PFSK-1 (cell line): Measurements from ENCODE around the gene CHAD.

Experiments
- FOXP2 ChIP-seq: optimal IDR thresholded peaks from 2 replicates; pipeline ENCODE3; 2011; ENCODE audit warnings: borderline replicate concordance, control low read depth, inconsistent platforms; ENCODE audit not compliant: insufficient read depth; ENCODE audit errors: extremely low read length, extremely low read depth
- POLR2AphosphoS5 ChIP-seq: IDR thresholded peaks from 2 replicates; pipeline ENCODE4 v1.6.1; 2012; ENCODE audit warnings: low read depth, mild to moderate bottlenecking, control low read depth, low read length, moderate library complexity
- SIN3A ChIP-seq: IDR thresholded peaks from 2 replicates; pipeline ENCODE4 v1.6.1; 2012; ENCODE audit warnings: mild to moderate bottlenecking, low read length, moderate library complexity, borderline replicate concordance; ENCODE audit not compliant: insufficient read depth
- TAF1 ChIP-seq: IDR thresholded peaks from 2 replicates; pipeline ENCODE4 v1.6.1; 2012; ENCODE audit warnings: low read length, control low read depth, borderline replicate concordance; ENCODE audit not compliant: insufficient read depth
- TF ChIP-seq, protein P1 (sequence below), 2 experiments: IDR thresholded peaks; 2 replicates each; pipeline versions ENCODE4 v1.6.1 to v1.8.0; 2011 to 2012; ENCODE audit warnings: low read depth in 2 of 2, low read length in 2 of 2, control low read depth in 1 of 2, inconsistent platforms in 1 of 2, mild to moderate bottlenecking in 1 of 2, moderate library complexity in 1 of 2; ENCODE audit not compliant: insufficient read depth in 1 of 2

Gene CHAD

DNA sequence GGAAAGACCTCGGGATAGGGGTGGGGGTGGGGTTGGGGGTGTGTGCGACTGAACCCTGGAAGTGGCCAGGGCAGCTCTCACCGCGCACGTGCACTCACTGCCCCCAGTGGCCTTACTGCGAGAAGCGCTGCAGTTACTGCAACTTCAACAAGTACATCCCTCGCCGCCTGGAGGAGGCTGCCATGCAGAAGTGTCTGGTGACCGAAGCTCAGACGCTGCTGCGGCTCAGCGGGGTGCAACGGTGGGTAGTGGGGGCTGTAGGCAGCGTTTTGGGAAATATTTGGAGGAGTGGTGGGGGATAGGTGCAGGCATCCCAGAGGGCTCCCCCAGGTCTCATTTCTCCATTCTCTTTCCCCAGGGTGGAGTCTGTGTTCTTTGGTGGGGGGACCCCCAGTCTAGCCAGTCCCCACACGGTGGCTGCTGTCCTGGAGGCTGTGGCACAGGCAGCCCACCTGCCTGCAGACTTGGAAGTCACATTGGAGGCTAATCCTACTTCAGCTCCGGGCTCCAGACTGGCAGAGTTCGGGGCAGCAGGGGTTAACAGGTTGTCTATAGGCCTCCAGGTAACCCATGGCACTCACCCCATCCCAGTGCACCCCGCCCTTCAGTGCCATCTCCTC is 11.0 kb upstream of the CHAD start:
- TF ChIP-seq, protein P1, sequence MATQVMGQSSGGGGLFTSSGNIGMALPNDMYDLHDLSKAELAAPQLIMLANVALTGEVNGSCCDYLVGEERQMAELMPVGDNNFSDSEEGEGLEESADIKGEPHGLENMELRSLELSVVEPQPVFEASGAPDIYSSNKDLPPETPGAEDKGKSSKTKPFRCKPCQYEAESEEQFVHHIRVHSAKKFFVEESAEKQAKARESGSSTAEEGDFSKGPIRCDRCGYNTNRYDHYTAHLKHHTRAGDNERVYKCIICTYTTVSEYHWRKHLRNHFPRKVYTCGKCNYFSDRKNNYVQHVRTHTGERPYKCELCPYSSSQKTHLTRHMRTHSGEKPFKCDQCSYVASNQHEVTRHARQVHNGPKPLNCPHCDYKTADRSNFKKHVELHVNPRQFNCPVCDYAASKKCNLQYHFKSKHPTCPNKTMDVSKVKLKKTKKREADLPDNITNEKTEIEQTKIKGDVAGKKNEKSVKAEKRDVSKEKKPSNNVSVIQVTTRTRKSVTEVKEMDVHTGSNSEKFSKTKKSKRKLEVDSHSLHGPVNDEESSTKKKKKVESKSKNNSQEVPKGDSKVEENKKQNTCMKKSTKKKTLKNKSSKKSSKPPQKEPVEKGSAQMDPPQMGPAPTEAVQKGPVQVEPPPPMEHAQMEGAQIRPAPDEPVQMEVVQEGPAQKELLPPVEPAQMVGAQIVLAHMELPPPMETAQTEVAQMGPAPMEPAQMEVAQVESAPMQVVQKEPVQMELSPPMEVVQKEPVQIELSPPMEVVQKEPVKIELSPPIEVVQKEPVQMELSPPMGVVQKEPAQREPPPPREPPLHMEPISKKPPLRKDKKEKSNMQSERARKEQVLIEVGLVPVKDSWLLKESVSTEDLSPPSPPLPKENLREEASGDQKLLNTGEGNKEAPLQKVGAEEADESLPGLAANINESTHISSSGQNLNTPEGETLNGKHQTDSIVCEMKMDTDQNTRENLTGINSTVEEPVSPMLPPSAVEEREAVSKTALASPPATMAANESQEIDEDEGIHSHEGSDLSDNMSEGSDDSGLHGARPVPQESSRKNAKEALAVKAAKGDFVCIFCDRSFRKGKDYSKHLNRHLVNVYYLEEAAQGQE (IDR thresholded peaks at IDR 0.05; ENCODE audit: insufficient read depth in 1 of 2, low read depth in 2 of 2, low read length in 2 of 2), result 0 out of 4 replicates have a peak, but pooled peaks of 1 of the 2 experiments have one; percentile 14
- TF ChIP-seq POLR2AphosphoS5, result no peak
- peak; percentile 47 for TF ChIP-seq FOXP2
- TF ChIP-seq SIN3A, result peak; percentile 32; the same call in 1 of the 2 replicates
- TF ChIP-seq TAF1, result no peak

DNA sequence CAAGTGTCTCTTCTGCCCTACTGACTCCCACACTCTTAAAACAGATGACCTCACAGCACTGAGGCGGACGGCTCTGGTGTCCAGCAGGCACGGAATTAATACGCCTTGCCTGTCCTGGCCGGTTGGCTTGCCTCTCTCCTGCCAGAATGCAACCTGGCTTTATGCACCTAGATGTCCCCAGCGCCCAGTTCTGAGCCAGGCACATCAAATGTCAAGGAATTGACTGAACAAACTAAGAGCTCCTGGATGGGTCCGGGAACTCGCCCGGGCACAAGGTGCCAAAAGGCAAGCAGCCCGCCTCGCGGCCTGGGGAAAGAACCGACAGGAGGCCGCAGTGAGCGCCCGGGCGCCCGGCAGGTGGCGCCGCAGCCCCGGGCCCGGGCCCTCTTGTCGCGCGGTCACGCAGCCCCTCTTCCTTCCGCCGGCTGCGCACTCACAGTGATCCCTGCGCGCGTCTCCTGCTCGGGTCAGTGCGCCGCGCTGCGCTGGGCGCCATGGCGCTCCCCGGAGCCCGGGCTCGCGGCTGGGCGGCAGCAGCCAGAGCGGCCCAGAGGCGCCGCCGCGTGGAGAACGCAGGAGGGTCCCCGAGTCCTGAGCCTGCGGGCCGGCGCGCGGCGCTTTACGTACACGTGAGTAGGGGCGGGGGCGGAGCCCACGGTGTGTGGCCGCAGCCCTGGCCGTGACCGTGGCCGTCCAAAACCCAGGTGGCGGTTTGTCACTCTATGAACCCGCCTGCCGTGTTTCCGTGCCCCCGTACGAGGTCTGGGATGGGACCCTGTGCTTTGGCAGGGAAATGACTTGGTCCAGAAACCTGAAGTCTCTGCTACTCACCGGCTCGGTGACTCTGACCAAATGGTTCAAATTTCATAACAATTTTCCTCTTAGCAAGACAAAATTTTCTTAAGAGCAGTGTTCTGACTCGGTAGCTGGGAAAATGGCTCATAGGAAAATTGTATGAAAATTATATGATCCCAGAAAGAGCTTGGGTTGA is 10.0 kb upstream of the CHAD start, which contains the start of gene RSAD1:
RSAD1 (plus strand) TSS at position 470 of the 991 bp plus-strand sequence; CDS start at position 495, 25 bp downstream.
- TF ChIP-seq, protein P1 (IDR thresholded peaks at IDR 0.05; ENCODE audit: insufficient read depth in 1 of 2, low read depth in 2 of 2, low read length in 2 of 2), result no peak
- peak; percentile 16; the same call in 1 of the 2 replicates for TF ChIP-seq SIN3A
- TF ChIP-seq FOXP2, result peak; percentile 89
- TF ChIP-seq POLR2AphosphoS5, result peak; percentile 83
- TF ChIP-seq TAF1, result peak; percentile 77

DNA sequence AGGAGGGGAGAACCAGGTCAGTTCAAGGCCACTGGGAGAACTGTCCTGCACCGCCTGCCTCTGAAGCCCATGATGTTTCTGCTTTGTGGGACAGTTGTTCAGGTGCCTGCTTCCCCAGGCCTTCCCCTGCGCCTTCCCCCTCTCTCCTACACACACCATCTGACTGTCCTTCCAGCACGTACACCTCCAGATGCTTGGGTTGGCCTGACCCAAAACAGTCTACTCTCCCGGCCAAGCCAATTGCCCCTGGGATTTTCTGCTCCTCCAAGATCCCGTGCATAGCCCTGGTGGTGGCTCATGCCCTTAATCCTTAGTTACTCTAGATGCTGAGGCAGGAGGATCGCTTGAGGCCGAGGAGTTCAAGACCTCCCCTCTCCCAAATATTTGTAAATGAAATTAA is 9.3 kb upstream of the CHAD start:
- TF ChIP-seq POLR2AphosphoS5 (no peak), TAF1 (no peak), SIN3A (no peak), FOXP2 (no peak)
- TF ChIP-seq, protein P1 (IDR thresholded peaks at IDR 0.05; ENCODE audit: insufficient read depth in 1 of 2, low read depth in 2 of 2, low read length in 2 of 2), result no peak

DNA sequence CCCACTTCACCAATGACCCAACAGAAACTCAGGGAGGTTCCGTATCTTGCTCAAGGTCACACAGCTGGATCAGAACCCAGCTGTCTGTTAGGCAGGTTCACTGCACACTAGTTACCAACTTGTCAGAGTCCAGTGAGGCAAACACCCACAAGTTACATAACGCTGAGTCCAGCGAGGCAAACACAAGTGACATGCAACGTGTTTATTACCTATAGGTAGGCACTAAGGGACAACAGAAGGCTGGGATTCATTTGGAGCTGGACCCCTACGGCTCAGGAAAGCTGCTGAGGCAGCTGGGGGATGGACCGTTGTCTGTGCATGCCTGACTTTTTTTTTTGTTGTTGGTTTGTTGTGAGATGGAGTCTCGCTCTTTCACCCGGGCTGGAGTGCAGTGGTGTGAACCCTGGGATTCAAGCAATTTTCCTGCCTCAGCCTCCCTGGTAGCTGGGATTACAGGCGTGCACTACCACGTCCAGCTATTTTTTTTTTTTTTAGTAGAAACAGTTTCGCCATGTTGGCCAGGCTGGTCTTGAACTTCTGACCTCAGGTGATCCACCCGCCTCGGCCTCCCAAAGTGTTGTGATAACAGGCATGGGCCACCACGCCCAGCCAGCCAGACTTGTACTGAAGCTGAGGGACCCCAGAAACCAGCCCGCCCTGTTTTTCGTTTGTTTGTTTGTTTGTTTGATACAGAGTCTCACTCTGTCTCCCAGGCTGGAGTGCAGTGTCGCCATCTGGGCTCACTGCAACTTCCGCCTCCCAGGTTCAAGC is 8.1 kb upstream of the CHAD start:
- no peak for TF ChIP-seq SIN3A
- no peak for TF ChIP-seq FOXP2
- TF ChIP-seq TAF1, result no peak
- TF ChIP-seq, protein P1 (IDR thresholded peaks at IDR 0.05; ENCODE audit: insufficient read depth in 1 of 2, low read depth in 2 of 2, low read length in 2 of 2), result no peak
- TF ChIP-seq POLR2AphosphoS5, result no peak
